B cell (primary cell): ENCODE data around the gene ANLN. TPM values are rescaled to one million over a fixed set of nuclear protein-coding genes. Genes with fewer than 3 reads are reported as not detected.

ENCODE experiments used
- ATAC-seq: fragments of 200-7000 bp; cut with Tn5 transposase; one replicate; pipeline ENCODE4 v1.10.0; 2021; ENCODE audit warnings: low read depth, mild to moderate bottlenecking, moderate number of reproducible peaks, moderate library complexity
- CTCF ChIA-PET: fragments of 350-600 bp; sonication (Branson Sonifier 250); formaldehyde crosslinking; loops from one replicate; lab custom pipeline; 2021; ENCODE audit warnings: antibody characterized with exemption, inconsistent platforms; lab: Charles Lee
- POLR2A ChIA-PET: fragments of 350-600 bp; sonication (Branson Sonifier 250); formaldehyde crosslinking; loops from one replicate; lab custom pipeline; 2021; ENCODE audit warnings: antibody characterized with exemption; lab: Charles Lee
- DNase-seq: peaks from one replicate; pipeline ENCODE4 v3.0.0; 2013
- H2AFZ ChIP-seq: 2 replicates; pipeline ENCODE4 v1.6.1; 2012; ENCODE audit warnings: mild to moderate bottlenecking, low read depth, low read length; ENCODE audit not compliant: insufficient read depth, poor library complexity, severe bottlenecking
- H3K27ac ChIP-seq, 2 donors: 1 replicate in 1 of 2; 2 replicates in 1 of 2; pipeline ENCODE4 v1.5.1; 2012 to 2013; ENCODE audit warnings: low read length in 2 of 2, mild to moderate bottlenecking in 2 of 2, moderate library complexity in 1 of 2
- H3K27me3 ChIP-seq, 4 experiments: fragments of 200-600 bp in 1 of 4; sonication (generic) in 1 of 4; replicated peaks in 1 of 4; 1 replicate in 2 of 4; 2 replicates in 2 of 4; pipeline versions ENCODE4 v1.6.1 to v1.7.0; 2013 to 2016; ENCODE audit warnings: low read length in 3 of 4, mild to moderate bottlenecking in 2 of 4, mixed read lengths in 1 of 4, moderate library complexity in 1 of 4; ENCODE audit not compliant: insufficient read depth in 4 of 4, control insufficient read depth in 3 of 4; ENCODE audit errors: control extremely low read depth in 1 of 4
- H3K36me3 ChIP-seq, 2 experiments: replicated peaks in 1 of 2; 1 replicate in 1 of 2; 2 replicates in 1 of 2; pipeline versions ENCODE4 v1.6.1 to v1.7.1; 2013; ENCODE audit warnings: low read length in 1 of 2; ENCODE audit not compliant: insufficient read depth in 2 of 2, control insufficient read depth in 1 of 2; ENCODE audit errors: control extremely low read depth in 1 of 2, extremely low read depth in 1 of 2
- H3K4me1 ChIP-seq, 2 donors: fragments of 200-600 bp in 1 of 2; sonication (generic) in 1 of 2; 1 replicate in 1 of 2; 2 replicates in 1 of 2; pipeline versions ENCODE4 v1.5.1 to v1.6.1; 2013 to 2017; ENCODE audit warnings: low read length in 2 of 2; ENCODE audit not compliant: control insufficient read depth in 2 of 2, insufficient read depth in 2 of 2
- H3K4me2 ChIP-seq: replicated peaks from 2 replicates; pipeline ENCODE3; 2012; ENCODE audit warnings: mild to moderate bottlenecking, low read depth, low read length; ENCODE audit not compliant: poor library complexity, severe bottlenecking
- H3K4me3 ChIP-seq, 5 experiments: fragments of 200-600 bp in 1 of 5; sonication (generic) in 1 of 5; 1 replicate in 3 of 5; 2 replicates in 2 of 5; pipeline versions ENCODE4 v1.5.1 to v1.7.0; 2011 to 2016; ENCODE audit warnings: low read length in 4 of 5, mild to moderate bottlenecking in 4 of 5, low read depth in 2 of 5, control low read depth in 1 of 5, moderate library complexity in 1 of 5; ENCODE audit not compliant: insufficient read depth in 1 of 5; ENCODE audit errors: control extremely low read depth in 1 of 5, extremely low read depth in 1 of 5
- H3K79me2 ChIP-seq: fragments of 200-600 bp; sonication (generic); one replicate; pipeline ENCODE4 v1.6.0; 2016; ENCODE audit warnings: low read length; ENCODE audit not compliant: control insufficient read depth, insufficient read depth
- H3K9ac ChIP-seq: fragments of 200-600 bp; sonication (generic); 2 replicates; pipeline ENCODE4 v1.6.1; 2017; ENCODE audit warnings: mild to moderate bottlenecking, low read length, moderate library complexity
- H3K9me3 ChIP-seq, 3 donors: one replicate each; pipeline versions ENCODE4 v1.6.1 to v1.7.1; 2013; ENCODE audit warnings: low read length in 2 of 3; ENCODE audit not compliant: control insufficient read depth in 2 of 3, insufficient read depth in 1 of 3; ENCODE audit errors: control extremely low read depth in 1 of 3
- H4K20me1 ChIP-seq: 2 replicates; pipeline ENCODE4 v1.6.0; 2012; ENCODE audit warnings: mild to moderate bottlenecking, low read length; ENCODE audit not compliant: insufficient read depth, control insufficient read depth, poor library complexity, severe bottlenecking
- H3K27ac Mint-ChIP-seq: one replicate; pipeline ENCODE4 v1.8.0; 2021; ENCODE audit warnings: mixed read lengths
- H3K27me3 Mint-ChIP-seq: one replicate; pipeline ENCODE4 v1.8.0; 2021; ENCODE audit warnings: mixed read lengths
- H3K4me1 Mint-ChIP-seq: one replicate; pipeline ENCODE4 v1.8.0; 2021; ENCODE audit warnings: mixed read lengths
- H3K4me3 Mint-ChIP-seq: one replicate; pipeline ENCODE4 v1.8.0; 2021; ENCODE audit warnings: mixed read lengths
- H3K9me3 Mint-ChIP-seq: one replicate; pipeline ENCODE4 v1.8.0; 2022; ENCODE audit warnings: mixed read lengths; ENCODE audit not compliant: insufficient read depth
- EZH2 ChIP-seq: IDR thresholded peaks from 2 replicates; pipeline ENCODE4 v1.6.1; 2012; ENCODE audit warnings: borderline replicate concordance, low read depth, mild to moderate bottlenecking, moderate library complexity, low read length; ENCODE audit not compliant: insufficient read depth, poor library complexity, severe bottlenecking
- WGBS: methylation state at CpG from one replicate; pipeline ENCODE4 v1.1.5; 2013; ENCODE audit warnings: missing lambda C conversion rate; ENCODE audit not compliant: insufficient coverage; 5-methylcytosine and 5-hydroxymethylcytosine counted together
- intact Hi-C: fragments of 100-400 bp; cut with micrococcal nuclease; formaldehyde crosslinking; loops from one replicate; pipeline ENCODE4 v1.10.0; 2022
- polyA plus RNA-seq: library from polyadenylated mRNA; depleted of rRNA; stranded (reverse); fragments of >200 nt; gene quantifications from 2 replicates; pipeline ENCODE4 v1.2.3, GENCODE V29; 2012
- total RNA-seq, 2 donors: library from RNA; stranded (reverse); fragments of 120-200 nt in 1 of 2; gene quantifications; 1 replicate in 1 of 2; 2 replicates in 1 of 2; pipeline versions ENCODE4 v1.2.3 to v1.2.4, GENCODE V29; 2013 to 2022
- TF ChIP-seq, protein P1 (sequence below): fragments of 200-600 bp; IDR thresholded peaks from one replicate; pipeline ENCODE4 v1.8.0; 2022; ENCODE audit warnings: antibody characterized with exemption, mild to moderate bottlenecking

The ANLN gene
- total and polyA plus RNA-seq, 2 donors (not counting 1 experiment from before 2014, with no cell fraction given) = 0.19 to 0.32 TPM

DNA sequence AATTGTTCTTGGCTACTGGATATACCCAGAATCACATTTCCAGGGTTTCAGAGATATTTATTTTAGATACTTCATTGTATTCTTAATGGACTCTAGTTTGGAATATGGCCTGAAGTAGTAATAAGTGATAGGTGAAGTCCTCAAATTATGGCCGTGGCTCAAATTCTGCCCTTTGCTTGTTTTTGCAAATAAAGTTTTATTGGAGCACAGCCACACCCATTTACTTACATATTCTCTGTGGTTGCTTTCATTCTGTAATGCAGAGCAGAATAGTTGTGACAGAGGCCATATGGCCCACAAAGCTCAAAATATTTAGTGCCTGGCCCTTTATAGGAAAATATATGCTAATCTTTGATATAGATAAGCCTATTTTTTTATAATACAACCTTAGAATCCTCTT lies 19.5 kb downstream of the ANLN start:
- Mint-ChIP-seq H3K4me3 (no peak overlapping the region), H3K27ac (no peak overlapping the region), H3K4me1 (no peaks in the 10 kb centered on the region), H3K9me3 (no peaks in the 10 kb centered on the region), H3K27me3 (no peaks in the 10 kb centered on the region)
- Histone ChIP-seq H3K27ac (no peak overlapping the region), H2AFZ (no peak overlapping the region), H3K4me2 (no peak overlapping the region), H3K4me3 (no peak overlapping the region), H4K20me1 (no peaks in the 10 kb centered on the region), H3K9me3 (no peaks in the 10 kb centered on the region), H3K9ac (no peak overlapping the region), H3K4me1 (no peaks in the 10 kb centered on the region), H3K79me2 (no peaks in the 10 kb centered on the region), H3K36me3 (no peaks in the 10 kb centered on the region), H3K27me3 (no peaks in the 10 kb centered on the region)
- DNase-seq (no peak), ATAC-seq (no peak)
- intact Hi-C loops = no loop called here
- CTCF ChIA-PET = no interaction called here
- TF ChIP-seq, protein P1, sequence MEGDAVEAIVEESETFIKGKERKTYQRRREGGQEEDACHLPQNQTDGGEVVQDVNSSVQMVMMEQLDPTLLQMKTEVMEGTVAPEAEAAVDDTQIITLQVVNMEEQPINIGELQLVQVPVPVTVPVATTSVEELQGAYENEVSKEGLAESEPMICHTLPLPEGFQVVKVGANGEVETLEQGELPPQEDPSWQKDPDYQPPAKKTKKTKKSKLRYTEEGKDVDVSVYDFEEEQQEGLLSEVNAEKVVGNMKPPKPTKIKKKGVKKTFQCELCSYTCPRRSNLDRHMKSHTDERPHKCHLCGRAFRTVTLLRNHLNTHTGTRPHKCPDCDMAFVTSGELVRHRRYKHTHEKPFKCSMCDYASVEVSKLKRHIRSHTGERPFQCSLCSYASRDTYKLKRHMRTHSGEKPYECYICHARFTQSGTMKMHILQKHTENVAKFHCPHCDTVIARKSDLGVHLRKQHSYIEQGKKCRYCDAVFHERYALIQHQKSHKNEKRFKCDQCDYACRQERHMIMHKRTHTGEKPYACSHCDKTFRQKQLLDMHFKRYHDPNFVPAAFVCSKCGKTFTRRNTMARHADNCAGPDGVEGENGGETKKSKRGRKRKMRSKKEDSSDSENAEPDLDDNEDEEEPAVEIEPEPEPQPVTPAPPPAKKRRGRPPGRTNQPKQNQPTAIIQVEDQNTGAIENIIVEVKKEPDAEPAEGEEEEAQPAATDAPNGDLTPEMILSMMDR = no peak
- no peak for TF ChIP-seq EZH2
- no CpG with 5 or more reads among the region's 1 CpG for WGBS
- POLR2A ChIA-PET = no interaction called here

DNA sequence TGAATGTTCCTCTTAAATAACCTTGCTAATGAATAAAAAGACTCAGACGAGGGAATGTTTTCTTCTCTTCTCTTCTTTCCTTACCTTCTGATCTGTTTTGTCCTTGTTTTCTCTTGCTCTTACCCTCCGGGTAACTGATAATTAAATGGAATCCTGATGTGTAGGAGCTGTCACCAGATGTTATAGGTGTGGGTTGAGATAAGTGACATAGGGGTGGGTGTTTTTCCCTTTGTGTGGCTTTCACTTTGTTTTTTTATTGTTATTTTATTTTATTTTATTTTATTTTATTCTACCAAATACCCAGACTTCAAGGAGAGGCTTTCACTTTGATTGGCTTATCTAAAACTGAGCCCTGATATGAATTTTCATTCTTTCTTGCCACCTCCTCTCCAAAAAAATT lies 25.5 kb downstream of the ANLN start:
- Histone ChIP-seq H3K27me3 (no peaks in the 10 kb centered on the region), H3K4me2 (no peak overlapping the region), H3K79me2 (no peaks in the 10 kb centered on the region), H3K9me3 (no peaks in the 10 kb centered on the region), H3K4me1 (no peaks in the 10 kb centered on the region), H3K4me3 (no peak overlapping the region), H4K20me1 (no peaks in the 10 kb centered on the region), H3K9ac (no peak overlapping the region), H3K36me3 (no peaks in the 10 kb centered on the region), H3K27ac (no peak overlapping the region), H2AFZ (no peak overlapping the region)
- no peaks in the 10 kb centered on the region for H3K9me3 Mint-ChIP-seq
- no peaks in the 10 kb centered on the region for H3K4me1 Mint-ChIP-seq
- intact Hi-C loops = no loop called here
- H3K27ac Mint-ChIP-seq = no peak overlapping the region
- TF ChIP-seq, protein P1 = no peak
- TF ChIP-seq EZH2 = no peak
- POLR2A ChIA-PET = no interaction called here
- H3K27me3 Mint-ChIP-seq = no peaks in the 10 kb centered on the region
- WGBS = no CpG with 5 or more reads among the region's 2 CpGs
- CTCF ChIA-PET = no interaction called here
- H3K4me3 Mint-ChIP-seq = no peak overlapping the region
- ATAC-seq (no peak), DNase-seq (no peak)
